ENCODE results near the gene TEKT3.

Gene TEKT3

GRCh38 chr17:15332338-15332737 is 9.1 kb downstream of the TEKT3 start:
- no peak for DNase-seq (ENCODE audit: low read depth)
- no peak for TF ChIP-seq CTCF (conservative IDR thresholded peaks at IDR 0.05; ENCODE audit: control insufficient read depth, insufficient read depth, low read depth, low read length)
- H3K4me3 ChIP-seq (ENCODE audit: control insufficient read depth, low read depth, low read length) = no peak overlapping the region

GRCh38 chr17:15323131-15323530 is 18.3 kb downstream of the TEKT3 start:
- no peak overlapping the region for H3K4me3 ChIP-seq (ENCODE audit: control insufficient read depth, low read depth, low read length)
- DNase-seq (ENCODE audit: low read depth) = no peak
- no peak for TF ChIP-seq CTCF (conservative IDR thresholded peaks at IDR 0.05; ENCODE audit: control insufficient read depth, insufficient read depth, low read depth, low read length)

GRCh38 chr17:15321556-15322251 is 19.7 kb downstream of the TEKT3 start:
- no peak for TF ChIP-seq CTCF (conservative IDR thresholded peaks at IDR 0.05; ENCODE audit: control insufficient read depth, insufficient read depth, low read depth, low read length)
- DNase-seq (ENCODE audit: low read depth) = peak; percentile 72
- no peak overlapping the region for H3K4me3 ChIP-seq (ENCODE audit: control insufficient read depth, low read depth, low read length)

GRCh38 chr17:15319452-15320010 is 21.9 kb downstream of the TEKT3 start:
- no peak overlapping the region for H3K4me3 ChIP-seq (ENCODE audit: control insufficient read depth, low read depth, low read length)
- no peak for DNase-seq (ENCODE audit: low read depth)

GRCh38 chr17:15311996-15312395 is 29.4 kb downstream of the TEKT3 start:
- no peak for DNase-seq (ENCODE audit: low read depth)
- H3K4me3 ChIP-seq (ENCODE audit: control insufficient read depth, low read depth, low read length) = no peak overlapping the region
- TF ChIP-seq CTCF (conservative IDR thresholded peaks at IDR 0.05; ENCODE audit: control insufficient read depth, insufficient read depth, low read depth, low read length) = no peak

More at GRCh38 chr17:15319452-15320010, 21.9 kb downstream of the TEKT3 start:
- no peak for TF ChIP-seq CTCF (conservative IDR thresholded peaks at IDR 0.05; ENCODE audit: control insufficient read depth, insufficient read depth, low read depth, low read length)

GRCh38 chr17:15309793-15310192 is 31.6 kb downstream of the TEKT3 start:
- no peak overlapping the region for H3K4me3 ChIP-seq (ENCODE audit: control insufficient read depth, low read depth, low read length)
- no peak for TF ChIP-seq CTCF (conservative IDR thresholded peaks at IDR 0.05; ENCODE audit: control insufficient read depth, insufficient read depth, low read depth, low read length)
- DNase-seq (ENCODE audit: low read depth) = no peak

Measured in fibroblast of mammary gland (primary cell).